ENCODE measurements around the gene B3GNT8.
"Not testable (repeated sequence)": the region's sequence is repeated elsewhere in the genome, so short reads cannot be mapped to it uniquely, and the experiment has no call there.

B3GNT8 gene, protein sequence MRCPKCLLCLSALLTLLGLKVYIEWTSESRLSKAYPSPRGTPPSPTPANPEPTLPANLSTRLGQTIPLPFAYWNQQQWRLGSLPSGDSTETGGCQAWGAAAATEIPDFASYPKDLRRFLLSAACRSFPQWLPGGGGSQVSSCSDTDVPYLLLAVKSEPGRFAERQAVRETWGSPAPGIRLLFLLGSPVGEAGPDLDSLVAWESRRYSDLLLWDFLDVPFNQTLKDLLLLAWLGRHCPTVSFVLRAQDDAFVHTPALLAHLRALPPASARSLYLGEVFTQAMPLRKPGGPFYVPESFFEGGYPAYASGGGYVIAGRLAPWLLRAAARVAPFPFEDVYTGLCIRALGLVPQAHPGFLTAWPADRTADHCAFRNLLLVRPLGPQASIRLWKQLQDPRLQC

DNA sequence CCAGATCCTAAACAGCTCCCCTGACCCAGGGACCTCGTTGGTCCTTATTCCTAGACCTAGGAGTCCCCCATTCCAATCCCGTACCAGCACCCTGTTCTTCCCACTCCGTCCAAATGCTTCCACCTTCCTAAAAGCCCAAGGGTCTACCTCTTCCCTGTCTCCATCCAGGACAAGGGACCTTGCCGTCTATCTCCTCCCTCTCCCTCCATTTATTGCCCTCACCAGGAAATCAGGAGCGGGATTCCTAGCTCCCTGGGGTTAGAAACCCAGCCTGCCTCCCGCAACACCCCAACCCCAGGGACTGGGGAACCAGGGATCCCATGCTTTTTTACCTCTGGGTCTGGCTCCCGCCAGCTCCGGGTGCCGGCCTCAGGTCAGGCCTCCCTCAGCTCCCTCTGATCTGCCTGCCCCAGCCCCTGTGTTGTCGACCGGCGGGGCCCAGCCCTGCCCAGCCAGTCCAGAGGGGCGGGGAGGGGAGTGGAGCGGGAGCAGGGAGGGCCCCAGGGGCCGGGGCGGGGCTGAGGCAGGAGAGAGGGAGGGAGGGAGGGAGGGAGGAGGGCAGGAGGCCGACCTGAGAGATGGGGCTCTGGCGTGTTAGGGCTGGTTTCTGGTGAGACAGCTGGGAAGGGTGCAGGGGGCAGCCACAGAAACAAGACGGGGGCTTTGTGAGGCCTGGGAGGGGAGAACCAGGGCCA, at the start of gene B3GNT8:
TSS of gene B3GNT8 (minus strand) at position 423 of the 695 bp plus-strand sequence. CDS start 596 bp downstream, outside the sequence.
- peak; percentile 39 for DNase-seq

DNA sequence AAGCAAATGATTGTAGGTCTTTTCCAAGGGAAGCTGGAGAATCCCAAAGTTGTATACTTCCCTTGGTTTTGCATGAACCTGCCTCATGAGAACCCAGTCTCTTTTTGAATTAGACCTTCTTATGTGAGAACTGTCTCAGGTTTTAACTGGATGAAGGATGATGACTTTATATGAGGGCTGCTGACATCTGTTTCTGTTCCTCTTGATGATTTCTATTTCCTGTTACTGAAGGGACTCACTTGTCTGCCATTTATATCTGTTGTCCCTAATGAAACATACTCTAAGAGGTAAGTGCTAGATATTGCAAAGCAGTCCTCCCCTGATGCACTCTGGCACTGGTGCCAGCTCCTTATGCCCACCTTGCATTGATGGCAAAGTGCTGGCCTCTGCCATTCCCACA, 49.4 kb upstream of the B3GNT8 start:
- no peak for DNase-seq

DNA sequence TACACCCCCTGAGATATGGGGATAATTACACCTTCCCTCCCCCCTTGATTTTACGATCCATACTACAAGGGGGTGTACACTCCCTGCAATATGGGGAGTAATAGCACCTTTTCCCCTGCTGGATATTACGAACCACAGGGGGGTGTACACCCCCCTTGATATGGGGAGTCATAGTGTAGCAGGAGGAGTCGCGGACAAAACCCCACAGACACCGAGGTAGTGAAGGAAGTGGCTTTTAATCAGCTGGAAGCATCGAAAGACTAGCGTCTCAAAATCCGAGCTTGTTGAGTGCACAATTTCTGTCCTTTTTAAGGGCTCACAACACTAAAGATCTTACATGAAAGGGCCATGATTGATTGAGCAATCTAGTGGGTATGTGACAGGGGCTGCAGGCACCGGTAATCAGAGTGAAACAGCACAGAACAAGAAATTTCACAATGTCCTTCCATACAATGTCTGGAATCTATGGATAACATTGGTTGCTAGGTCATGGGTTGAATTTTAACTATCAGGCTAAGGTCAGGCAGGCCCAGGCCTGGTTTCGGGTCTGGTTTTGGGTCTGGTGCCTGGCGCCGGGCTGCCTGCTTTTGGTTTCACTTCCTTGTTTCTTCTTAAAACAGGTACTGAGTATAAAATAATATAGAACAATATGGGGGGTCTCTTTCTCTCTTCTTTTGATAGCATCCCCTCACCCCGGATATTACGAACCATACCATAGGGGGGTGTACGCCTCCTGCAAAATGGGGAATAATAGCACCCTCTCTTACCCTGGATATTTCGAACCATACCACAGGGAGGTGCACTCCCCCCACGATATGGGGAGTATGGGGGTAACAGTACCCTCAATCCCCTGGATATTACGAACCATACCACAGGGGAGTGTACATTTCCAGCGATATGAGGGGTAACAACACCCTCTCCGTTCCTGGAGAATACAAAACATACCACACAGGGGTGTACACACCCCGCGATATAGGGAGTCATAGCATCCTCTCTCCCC, 36.4 kb upstream of the B3GNT8 start:
- not testable (repeated sequence) for DNase-seq

DNA sequence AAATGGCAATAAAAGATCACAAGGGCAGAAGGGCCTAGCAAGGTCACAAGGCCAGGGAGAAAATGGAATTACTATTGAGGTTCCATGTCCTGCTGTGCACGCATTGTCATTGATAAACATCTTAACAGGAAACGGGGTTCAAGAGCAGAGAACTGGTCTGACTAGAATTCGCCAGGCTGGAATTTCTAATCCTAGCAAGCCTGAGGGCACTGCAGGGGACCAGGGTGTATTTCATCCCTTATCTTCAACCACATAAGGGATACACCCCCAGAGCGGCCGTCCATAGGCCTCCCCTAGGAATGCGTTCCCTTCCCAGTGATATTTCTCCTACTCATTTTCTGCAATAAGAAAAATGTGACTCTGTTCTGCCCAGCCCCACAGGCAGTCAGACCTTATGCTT, 35.3 kb upstream of the B3GNT8 start:
- DNase-seq = no peak

DNA sequence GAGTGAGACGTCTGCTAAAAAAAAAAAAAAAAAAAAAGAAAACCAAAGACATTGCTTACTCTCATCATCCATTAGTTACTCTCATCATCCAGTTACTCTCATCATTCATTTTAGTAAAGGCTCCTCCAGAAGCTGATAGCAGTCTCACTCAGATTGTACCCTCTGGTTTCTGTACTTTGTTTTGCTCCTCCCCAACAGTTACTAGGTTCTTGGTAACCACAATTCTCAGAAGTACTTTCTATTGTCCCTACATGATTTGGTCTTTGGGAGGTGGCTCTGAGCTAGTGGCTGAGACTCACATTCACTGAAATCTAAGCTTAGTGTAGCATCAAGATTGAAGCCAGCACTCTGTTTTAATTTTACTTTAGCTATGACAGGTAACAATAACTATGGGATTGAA, 30.1 kb upstream of the B3GNT8 start:
- no peak for DNase-seq

DNA sequence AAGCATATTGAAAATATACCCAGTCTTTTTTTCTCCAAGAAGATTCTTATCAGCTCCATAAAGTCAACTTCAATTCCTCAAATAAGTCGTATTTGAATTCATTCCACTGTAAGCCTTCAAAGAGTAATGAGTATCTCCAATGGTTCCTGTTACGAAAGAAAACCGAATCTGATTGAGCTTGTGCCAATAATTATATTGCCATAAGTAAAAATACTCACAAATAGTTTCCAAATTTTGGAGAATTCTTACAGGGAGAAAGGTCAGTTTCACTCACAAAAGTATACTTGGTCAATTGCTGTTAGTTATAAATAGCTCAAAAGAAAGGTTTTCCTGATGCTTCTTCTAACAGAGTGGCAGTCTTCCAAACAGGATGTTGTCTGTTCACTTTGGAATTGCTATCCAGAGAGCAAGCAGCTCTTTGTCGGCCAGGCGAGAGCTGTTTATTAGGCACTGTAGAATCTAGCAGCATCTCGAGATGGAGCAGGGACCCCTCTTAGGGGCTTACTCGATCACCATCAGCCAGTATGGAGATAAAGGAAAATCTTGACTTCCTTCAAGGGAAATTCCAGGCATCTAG, 29.3 kb upstream of the B3GNT8 start:
- no peak for DNase-seq

DNA sequence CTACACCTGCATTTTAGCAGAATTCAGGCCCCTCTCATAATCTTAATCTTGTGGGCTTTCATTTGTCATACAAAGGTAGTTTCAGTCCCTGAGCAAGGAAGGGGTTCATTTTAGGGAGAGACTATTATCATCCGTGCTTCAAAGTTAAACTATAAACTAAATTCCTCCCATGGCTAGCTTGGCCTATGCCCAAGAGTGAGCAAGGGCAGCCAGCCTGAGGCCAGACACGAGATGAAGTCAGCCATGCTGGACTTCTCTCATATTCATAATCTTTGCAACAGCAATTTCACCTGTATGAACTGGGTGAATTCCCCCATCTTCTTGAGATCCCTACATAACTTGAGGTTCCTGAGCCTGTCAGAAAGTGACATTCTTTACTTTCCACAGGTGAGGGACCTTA, 28.8 kb upstream of the B3GNT8 start:
- DNase-seq = no peak

DNA sequence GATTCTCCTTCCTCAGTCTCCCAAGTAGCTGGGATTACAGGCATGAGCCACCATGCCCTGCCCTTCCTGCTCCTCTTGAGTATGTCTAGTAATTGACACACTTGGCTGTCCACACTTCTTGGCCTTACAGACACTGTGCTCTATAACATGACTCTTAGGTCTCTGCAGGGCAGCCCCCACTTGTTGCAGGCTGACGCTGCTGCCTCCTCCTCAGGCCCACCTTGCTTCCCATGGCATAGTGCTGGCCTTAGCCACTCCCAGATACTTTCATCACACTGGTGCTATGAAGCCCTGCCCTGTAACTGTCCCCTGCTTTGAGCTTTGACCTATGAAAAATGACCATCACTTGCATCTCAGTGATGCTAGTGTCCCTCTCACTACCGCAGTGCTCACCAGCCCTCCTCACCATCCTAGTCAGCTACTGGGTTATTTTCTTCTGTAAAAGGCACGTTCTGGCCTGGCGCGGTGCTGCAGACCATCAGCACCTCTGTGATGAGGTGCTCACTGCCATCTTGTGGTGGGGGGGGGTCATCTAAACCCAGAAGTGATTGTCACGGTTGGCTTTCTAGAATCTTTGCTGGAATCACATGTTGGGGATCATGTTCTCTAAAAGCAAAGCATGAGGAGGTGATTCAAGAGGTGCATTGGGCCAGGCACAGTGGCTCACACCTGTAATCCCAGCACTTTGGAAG, 25.6 kb upstream of the B3GNT8 start:
- no peak for DNase-seq

DNA sequence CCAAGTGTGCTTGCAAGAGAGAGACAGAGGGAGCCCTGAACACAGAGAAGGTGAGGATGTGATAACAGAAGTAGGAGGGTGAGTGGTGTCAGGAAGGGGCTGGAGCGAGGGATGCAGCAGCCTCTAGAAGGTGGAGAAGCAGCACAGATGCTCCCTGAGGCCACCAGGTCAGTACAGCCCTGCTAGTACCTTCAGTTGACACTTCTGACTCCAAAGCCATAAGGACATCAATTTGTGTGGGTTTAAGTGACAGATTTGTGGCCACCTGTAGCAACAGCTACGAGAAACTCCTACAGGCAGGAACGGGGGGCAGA, 22.6 kb upstream of the B3GNT8 start:
- no peak for DNase-seq

DNA sequence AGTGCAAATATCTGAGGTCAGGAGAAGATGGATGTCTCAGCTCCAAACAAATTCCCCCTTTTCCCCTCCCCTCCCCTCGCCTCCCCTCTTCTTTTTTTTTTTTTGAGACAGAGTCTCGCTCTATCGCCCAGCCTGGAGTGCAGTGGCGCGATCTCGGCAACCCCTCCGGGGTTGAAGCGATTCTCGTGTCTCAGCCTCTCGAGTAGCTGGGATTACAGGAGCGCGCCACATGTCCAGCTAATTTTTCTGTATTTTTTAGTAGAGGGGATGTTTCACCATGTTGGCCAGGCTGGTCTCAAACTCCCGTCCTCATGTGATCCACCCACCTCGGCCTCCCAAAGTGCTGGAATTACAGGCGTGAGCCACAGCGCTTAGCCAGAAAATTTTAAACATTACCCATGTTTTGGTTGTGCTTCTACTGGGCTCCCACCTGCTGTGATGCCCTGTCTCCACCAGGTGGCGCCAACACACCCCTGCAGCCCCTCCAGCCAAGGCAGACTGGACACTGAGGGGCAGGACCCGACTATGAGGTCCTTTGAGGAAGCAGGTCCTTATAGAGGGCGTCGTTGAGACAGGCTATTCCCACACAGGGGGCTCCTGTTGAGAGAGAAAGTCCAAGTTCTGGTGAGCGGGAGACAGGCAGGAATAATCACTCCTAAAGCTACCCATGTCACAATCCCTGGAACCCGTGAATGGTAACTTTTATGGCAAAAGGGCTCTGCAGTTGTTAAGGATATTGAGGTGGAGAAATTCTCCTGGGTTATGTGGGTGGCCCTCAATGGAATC, 22.1 kb upstream of the B3GNT8 start:
- DNase-seq = peak; percentile 82

DNA sequence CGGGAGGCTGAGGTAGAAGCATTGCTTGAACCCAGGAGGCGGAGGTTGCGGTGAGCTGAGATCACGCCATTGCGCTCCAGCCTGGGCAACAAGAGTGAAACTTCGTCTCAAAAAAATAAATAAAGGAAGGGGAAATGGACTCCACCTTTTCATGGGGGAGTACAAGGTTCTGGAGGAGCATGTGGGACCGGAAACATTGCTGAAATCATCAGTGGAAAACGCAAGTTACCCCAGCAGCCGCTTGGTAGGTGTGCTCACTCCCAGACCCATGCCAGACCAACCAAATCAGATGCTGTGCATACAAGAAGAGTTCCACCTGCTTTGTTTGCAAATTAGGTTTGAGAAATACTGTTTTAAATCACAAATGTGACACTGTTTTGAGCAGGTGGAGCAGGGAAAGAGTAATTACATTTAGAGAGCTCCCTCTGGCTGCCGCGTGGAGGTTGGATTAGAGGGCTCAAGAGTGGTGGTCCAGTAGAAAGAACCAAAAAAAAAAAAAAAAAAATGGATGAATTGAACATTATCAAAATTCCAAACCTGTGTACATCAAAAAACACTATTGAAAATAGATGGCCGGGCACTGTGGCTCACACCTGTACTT, 20.7 kb upstream of the B3GNT8 start:
- DNase-seq = no peak

DNA sequence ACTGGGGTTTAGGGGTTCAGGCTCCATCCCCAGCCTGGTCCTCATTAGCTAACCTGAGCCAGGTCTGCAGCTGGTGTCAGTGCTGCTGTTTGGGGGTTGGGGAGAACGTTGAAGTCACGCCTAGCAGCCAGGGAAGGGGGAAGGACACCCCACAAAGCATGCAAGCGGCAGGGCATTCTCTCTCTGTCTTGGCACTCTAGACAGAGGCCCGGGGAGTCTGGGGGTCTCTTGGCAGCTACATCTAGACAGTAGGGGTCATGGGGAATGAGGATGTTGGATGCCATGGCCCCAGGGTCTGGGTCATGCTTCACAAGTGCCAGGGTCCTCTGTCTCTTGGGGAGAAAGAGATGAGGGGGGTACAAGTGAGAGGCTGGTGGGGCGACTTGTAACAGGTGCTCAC, 18.4 kb upstream of the B3GNT8 start:
- no peak for DNase-seq

DNA sequence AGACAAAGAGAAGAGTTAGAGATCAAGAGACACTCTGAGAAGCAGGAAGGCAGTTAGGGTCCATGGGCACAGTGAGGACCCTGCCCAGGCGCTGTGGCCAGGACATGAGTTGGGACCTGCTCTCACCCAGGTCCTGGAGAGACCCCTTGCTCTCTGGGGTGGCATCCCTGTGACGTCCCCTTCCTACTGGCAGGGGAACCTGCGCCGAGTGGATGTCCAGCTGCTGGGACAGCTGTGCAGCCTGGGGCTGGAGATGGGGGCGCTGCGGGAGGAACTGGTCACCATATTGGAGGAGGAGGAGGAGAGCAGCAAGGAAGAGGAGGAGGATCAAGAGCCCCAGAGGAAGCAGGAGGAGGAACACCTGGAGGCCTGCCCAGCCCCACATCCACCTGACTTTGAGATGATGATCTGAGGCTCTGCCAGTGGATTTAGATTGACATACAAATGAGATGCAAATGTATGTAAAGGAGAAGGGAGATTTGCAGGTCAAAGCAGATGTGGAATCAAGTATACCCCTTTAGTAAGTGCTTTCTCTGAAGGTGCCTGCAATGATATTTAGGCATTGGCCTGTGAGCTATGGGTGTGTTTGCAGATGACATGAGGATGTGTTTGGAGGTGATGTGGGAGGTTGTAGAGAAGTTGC, 16.8 kb upstream of the B3GNT8 start:
- no peak for DNase-seq

DNA sequence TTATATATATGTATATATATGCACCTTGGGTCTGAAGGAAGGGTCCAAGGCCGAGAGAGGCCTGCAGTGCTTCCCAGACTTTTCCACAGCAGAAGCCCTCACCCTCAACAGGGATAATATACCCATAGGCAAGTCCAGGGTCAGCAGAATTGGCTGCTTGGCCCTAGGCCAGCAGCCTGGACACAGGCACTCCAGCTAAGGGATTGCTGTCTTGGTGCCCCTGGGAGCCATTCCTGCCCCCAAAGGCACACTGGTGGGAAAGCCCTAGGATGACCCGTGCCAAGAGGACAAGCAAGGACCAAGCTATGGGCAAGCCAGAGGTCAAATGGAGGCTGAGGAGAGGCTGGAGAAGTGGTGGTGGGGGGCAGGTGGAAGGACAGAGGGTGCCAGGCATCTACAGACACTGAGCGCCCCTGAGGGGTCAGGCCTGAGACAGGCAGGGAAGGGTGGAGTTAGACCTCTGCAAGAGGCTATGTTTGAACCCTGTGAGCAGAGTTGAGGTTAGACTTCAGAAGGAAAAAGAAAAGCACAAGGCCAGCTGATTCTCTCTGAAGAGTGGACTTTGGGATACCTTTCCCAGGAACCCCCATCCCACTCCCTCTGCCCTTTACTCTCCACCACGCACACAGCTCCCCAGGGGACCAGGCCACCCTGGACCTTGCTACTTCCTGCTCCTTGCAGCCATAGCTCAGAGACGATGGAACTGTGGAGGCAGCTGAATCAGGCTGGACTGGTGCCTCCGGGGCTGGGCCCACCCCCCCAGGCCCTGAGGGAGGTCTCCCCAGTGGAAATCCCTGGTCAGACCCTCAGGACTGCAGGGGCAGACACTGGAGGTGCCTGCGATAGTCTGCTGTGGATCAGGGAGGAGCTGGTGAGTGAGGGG, 15.5 kb upstream of the B3GNT8 start, which contains the start of gene ERICH4:
TSS of gene ERICH4 (plus strand) at position 684 of the 883 bp plus-strand sequence. CDS start at position 698, 14 bp downstream.
- DNase-seq = no peak

DNA sequence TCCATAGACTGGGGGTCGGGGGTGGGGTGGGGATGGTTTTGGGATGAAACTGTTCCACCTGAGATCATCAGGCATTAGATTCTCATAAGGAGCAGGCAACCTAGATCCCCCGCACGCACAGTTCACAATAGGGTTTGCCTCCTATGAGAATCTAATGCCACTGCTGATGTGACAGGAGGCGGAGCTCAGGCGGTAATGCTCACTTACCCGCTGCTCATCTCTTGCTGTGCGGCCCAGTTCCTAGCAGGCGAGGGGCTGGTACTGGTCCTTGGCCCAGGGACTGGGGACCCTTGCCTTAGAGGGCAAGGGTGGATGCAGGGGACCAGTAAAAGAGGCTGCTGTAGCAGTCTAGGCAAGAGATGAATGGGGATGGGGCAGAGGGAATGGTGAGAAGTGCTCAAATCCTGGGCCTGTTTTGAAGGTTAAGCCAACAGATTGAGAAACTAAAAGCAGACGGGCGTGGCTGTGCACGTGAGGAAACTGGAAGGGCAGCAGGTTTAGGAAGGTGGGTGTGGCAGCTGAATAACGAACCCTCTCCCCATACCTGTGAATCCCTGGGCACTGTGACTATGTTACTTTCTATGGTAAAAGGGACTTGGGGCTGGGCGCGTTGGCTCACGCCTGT, 14.3 kb upstream of the B3GNT8 start:
- DNase-seq = peak; percentile 17

DNA sequence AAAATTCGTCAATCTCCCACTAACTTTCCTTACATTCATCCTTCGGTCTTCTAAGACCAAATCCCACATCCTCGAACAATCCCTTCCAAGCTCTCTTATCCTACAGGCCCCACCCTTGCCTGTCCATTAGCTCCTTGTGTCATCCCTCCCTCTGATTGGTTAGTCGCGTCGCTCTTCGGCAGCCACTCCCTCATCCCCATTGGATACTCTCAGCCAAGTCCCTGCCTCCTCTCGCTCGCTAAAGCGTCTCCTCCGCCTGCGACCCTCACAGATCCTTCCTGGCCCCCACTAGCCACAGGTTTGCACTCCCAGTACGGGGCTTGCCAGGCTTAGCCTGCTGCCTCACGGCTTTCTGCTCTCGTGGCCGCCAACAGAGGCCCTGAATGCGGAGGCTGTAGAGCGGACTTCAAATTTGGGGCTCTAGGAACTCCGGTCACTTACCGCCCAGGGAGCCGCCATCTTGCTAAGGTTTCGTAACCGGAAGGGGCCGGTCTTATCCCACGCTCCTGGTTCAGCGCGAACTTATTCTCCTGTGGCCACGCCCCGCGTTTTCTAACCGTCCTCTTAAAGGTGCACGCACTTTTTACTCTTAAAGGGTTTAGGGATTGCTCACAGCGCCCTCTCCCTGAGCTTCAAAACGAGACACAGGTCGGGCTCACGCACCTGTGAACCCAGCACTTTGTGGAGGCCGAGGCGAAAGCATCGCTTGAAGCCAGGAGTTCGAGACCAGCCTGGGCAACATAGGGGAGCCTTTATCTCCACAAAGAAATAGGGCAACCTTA, 12.5 kb upstream of the B3GNT8 start, which contains the start of gene DMAC2:
TSS of gene DMAC2 (minus strand) at position 472 of the 782 bp plus-strand sequence. CDS start at position 459, 13 bp downstream.
- DNase-seq = peak; percentile 89

DNA sequence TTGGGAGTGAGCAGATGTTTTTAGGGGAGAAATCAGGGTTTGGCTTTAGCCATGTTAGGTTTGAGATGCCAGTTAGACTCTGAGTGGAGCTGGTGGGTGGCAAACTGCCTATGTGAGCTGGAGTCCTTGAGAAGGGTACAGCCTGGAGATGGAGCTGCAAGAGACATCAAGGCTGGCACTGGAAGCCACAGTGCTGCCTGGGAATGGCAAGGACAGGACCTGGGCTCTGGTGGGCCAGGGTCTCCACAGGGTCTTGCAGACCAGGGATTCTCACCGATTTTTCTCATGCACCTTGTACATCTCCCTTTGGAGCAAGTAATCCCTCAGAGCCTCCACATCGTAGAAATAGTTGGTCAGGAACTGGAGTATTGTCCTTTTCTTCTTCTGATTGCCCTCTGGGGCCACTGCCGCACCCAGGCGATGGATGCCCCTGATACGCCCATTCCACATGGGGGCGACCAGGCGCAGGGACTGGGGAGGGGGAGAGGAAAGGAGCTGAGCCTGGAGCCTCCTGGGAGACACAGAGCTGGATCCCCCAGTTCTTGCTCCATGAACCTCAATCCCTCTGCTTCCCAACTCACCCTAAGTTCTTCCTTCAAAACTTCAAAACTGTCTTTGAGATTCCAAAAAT, 10.9 kb upstream of the B3GNT8 start:
- no peak for DNase-seq

DNA sequence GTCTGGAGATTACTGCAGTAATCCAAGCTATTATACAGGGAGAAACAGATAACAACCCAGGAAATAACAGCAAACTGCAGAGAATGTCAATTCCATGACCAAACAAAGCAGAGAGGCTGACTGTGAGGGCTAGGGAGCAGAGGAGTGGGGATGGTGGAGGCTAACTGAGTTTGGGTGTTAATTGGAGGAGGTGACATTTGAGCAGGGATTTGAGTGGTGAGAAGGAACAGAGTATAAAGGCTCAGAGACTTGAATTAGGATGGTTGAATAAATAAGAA, 9.4 kb upstream of the B3GNT8 start:
- DNase-seq = no peak

Data from activated CD4-positive, CD25-positive, alpha-beta regulatory T cell treated with anti-CD3 and anti-CD28 coated beads, Interleukin-2, amount 50 U/mL, for 72 hours (primary cell).